Neuronal stem cell (in vitro differentiated cells): Measurements from ENCODE around the gene CBARP.

Experiments
- DNase-seq: peaks from one replicate; pipeline ENCODE4 v3.0.0-alpha.2; 2013; ENCODE audit warnings: low spot score
- H2AFZ ChIP-seq: one replicate; pipeline ENCODE4 v1.6.1; 2013; ENCODE audit warnings: mild to moderate bottlenecking, low read length, inconsistent platforms
- H2AK5ac ChIP-seq: 2 replicates; pipeline ENCODE4 v1.6.1; 2013; ENCODE audit warnings: low read depth, mild to moderate bottlenecking, inconsistent platforms, low read length, moderate library complexity, mixed read lengths
- H2BK120ac ChIP-seq: 2 replicates; pipeline ENCODE4 v1.6.1; 2013; ENCODE audit warnings: low read depth, mild to moderate bottlenecking, inconsistent platforms, low read length, moderate library complexity, mixed read lengths
- H2BK12ac ChIP-seq: one replicate; pipeline ENCODE4 v1.6.1; 2013; ENCODE audit warnings: low read length, inconsistent platforms
- H2BK15ac ChIP-seq: 2 replicates; pipeline ENCODE4 v1.6.1; 2013; ENCODE audit warnings: mild to moderate bottlenecking, low read length, inconsistent platforms, mixed read lengths
- H2BK5ac ChIP-seq: one replicate; pipeline ENCODE4 v1.6.1; 2013; ENCODE audit warnings: inconsistent platforms, mild to moderate bottlenecking, low read length, moderate library complexity
- H3K14ac ChIP-seq: one replicate; pipeline ENCODE4 v1.6.1; 2013; ENCODE audit warnings: low read length, inconsistent platforms
- H3K18ac ChIP-seq: 2 replicates; pipeline ENCODE4 v1.6.1; 2013; ENCODE audit warnings: low read length, inconsistent platforms
- H3K23ac ChIP-seq: 2 replicates; pipeline ENCODE4 v1.6.1; 2013; ENCODE audit warnings: low read depth, mild to moderate bottlenecking, mixed read lengths, low read length, inconsistent platforms; ENCODE audit not compliant: poor library complexity
- H3K27ac ChIP-seq: replicated peaks from 3 replicates; pipeline ENCODE4 v1.5.1; 2013; ENCODE audit warnings: low read length, inconsistent platforms
- H3K27me3 ChIP-seq, 3 experiments: 2 replicates each; pipeline ENCODE4 v1.6.1; 2013; ENCODE audit warnings: low read length in 3 of 3, mild to moderate bottlenecking in 2 of 3, inconsistent platforms in 1 of 3, low read depth in 1 of 3, mixed read lengths in 1 of 3, moderate library complexity in 1 of 3; ENCODE audit not compliant: control insufficient read depth in 3 of 3, insufficient read depth in 3 of 3
- H3K36me3 ChIP-seq, 2 donors: replicated peaks in 1 of 2; 2 replicates each; pipeline ENCODE4 v1.6.1; 2013; ENCODE audit warnings: low read length in 2 of 2; ENCODE audit not compliant: control insufficient read depth in 2 of 2, insufficient read depth in 2 of 2
- H3K4ac ChIP-seq: 2 replicates; pipeline ENCODE4 v1.6.1; 2013; ENCODE audit warnings: inconsistent platforms, mild to moderate bottlenecking, low read length, moderate library complexity
- H3K4me1 ChIP-seq, 2 donors: 1 replicate in 1 of 2; 2 replicates in 1 of 2; pipeline ENCODE4 v1.6.1; 2013; ENCODE audit warnings: low read length in 2 of 2, low read depth in 1 of 2; ENCODE audit not compliant: control insufficient read depth in 2 of 2, insufficient read depth in 1 of 2
- H3K4me2 ChIP-seq: one replicate; pipeline ENCODE4 v1.6.1; 2013; ENCODE audit warnings: mild to moderate bottlenecking, low read length, inconsistent platforms; ENCODE audit not compliant: insufficient read depth, poor library complexity, severe bottlenecking
- H3K4me3 ChIP-seq, 2 donors: 2 replicates each; pipeline ENCODE4 v1.5.1; 2013; ENCODE audit warnings: low read length in 2 of 2, mild to moderate bottlenecking in 2 of 2, inconsistent platforms in 1 of 2, moderate library complexity in 1 of 2
- H3K79me1 ChIP-seq: one replicate; pipeline ENCODE4 v1.6.1; 2013; ENCODE audit warnings: low read depth, mild to moderate bottlenecking, inconsistent platforms, low read length, moderate library complexity
- H3K9ac ChIP-seq: one replicate; pipeline ENCODE4 v1.6.1; 2013; ENCODE audit warnings: mild to moderate bottlenecking, low read depth, low read length, inconsistent platforms; ENCODE audit not compliant: poor library complexity
- H3K9me3 ChIP-seq, 2 donors: replicated peaks in 1 of 2; 2 replicates each; pipeline versions ENCODE3 to v1.6.1; 2013; ENCODE audit warnings: low read length in 2 of 2, mild to moderate bottlenecking in 2 of 2, inconsistent platforms in 1 of 2, low read depth in 1 of 2, mixed read lengths in 1 of 2, moderate library complexity in 1 of 2; ENCODE audit not compliant: control insufficient read depth in 2 of 2, insufficient read depth in 1 of 2
- H4K8ac ChIP-seq: one replicate; pipeline ENCODE4 v1.6.1; 2013; ENCODE audit warnings: low read depth, mild to moderate bottlenecking, inconsistent platforms, low read length, moderate library complexity
- H4K91ac ChIP-seq: one replicate; pipeline ENCODE4 v1.6.1; 2013; ENCODE audit warnings: low read length, low read depth, mild to moderate bottlenecking, inconsistent platforms; ENCODE audit not compliant: poor library complexity
- WGBS, 2 donors: extraction: QIAGEN DNeasy Blood & Tissue Kit; methylation state at CpG; one replicate each; pipeline ENCODE4 v1.1.7; 2013; ENCODE audit warnings: missing lambda C conversion rate in 2 of 2, mixed read lengths in 1 of 2; ENCODE audit not compliant: insufficient read length in 2 of 2, insufficient replicate concordance in 1 of 2; ENCODE audit errors: extremely low coverage in 2 of 2; 5-methylcytosine and 5-hydroxymethylcytosine counted together

Gene CBARP

GRCh38 chr19:1233115-1233667 is 4.6 kb downstream of the CBARP start:
- H3K4ac ChIP-seq = no peak overlapping the region

GRCh38 chr19:1232652-1233072 is 5.1 kb downstream of the CBARP start:
- no CpG with 5 or more reads among the region's 15 CpGs for WGBS, 2 donors
- peaks cover 35% of the 10 kb centered on the region for H3K79me1 ChIP-seq
- no peak overlapping the region for H2AK5ac ChIP-seq
- H3K27me3 ChIP-seq = no peaks in the 10 kb centered on the region
- no peak overlapping the region for H3K4me2 ChIP-seq
- no peak overlapping the region for H2BK12ac ChIP-seq
- DNase-seq = no peak
- H3K23ac ChIP-seq = no peak overlapping the region
- no peaks in the 10 kb centered on the region for H3K9me3 ChIP-seq
- H3K4me3 ChIP-seq = no peak overlapping the region
- peaks cover 46 to 61% of the 10 kb centered on the region in 2 donors for H3K36me3 ChIP-seq
- H3K4me1 ChIP-seq = peaks cover 8% of the 10 kb centered on the region in 2 donors
- H2BK120ac ChIP-seq = no peak overlapping the region
- no peak overlapping the region for H3K4ac ChIP-seq
- H4K8ac ChIP-seq = no peak overlapping the region
- no peak overlapping the region for H3K18ac ChIP-seq
- no peak overlapping the region for H3K27ac ChIP-seq
- no peak overlapping the region for H3K14ac ChIP-seq
- no peak overlapping the region for H2BK5ac ChIP-seq
- no peak overlapping the region for H2AFZ ChIP-seq
- H3K9ac ChIP-seq = no peak overlapping the region
- no peak overlapping the region for H2BK15ac ChIP-seq
- H4K91ac ChIP-seq = no peak overlapping the region

More at GRCh38 chr19:1233115-1233667, 4.6 kb downstream of the CBARP start:
- Histone ChIP-seq H3K18ac (no peak overlapping the region), H3K23ac (no peak overlapping the region), H3K9me3 (no peaks in the 10 kb centered on the region), H2BK120ac (no peak overlapping the region), H3K27ac (no peak overlapping the region), H4K8ac (no peak overlapping the region), H2BK5ac (no peak overlapping the region), H2BK12ac (no peak overlapping the region), H3K4me1 (peaks cover 8 to 10% of the 10 kb centered on the region in 2 donors), H3K79me1 (peaks cover 35% of the 10 kb centered on the region), H4K91ac (no peak overlapping the region), H3K4me3 (no peak overlapping the region), H3K14ac (no peak overlapping the region), H3K4me2 (no peak overlapping the region), H2BK15ac (no peak overlapping the region), H2AFZ (no peak overlapping the region), H3K9ac (no peak overlapping the region), H3K27me3 (no peaks in the 10 kb centered on the region), H3K36me3 (peaks cover 44 to 56% of the 10 kb centered on the region in 2 donors), H2AK5ac (no peak overlapping the region)
- DNase-seq = no peak
- WGBS, 2 donors = no CpG with 5 or more reads among the region's 24 CpGs

GRCh38 chr19:1231729-1232637 is 5.8 kb downstream of the CBARP start:
- H3K4me3 ChIP-seq = no peak overlapping the region
- no peak overlapping the region for H3K23ac ChIP-seq
- H3K4me1 ChIP-seq = peaks cover 8% of the 10 kb centered on the region in 2 donors
- H2BK5ac ChIP-seq = peak overlapping the region; percentile 48
- H2AFZ ChIP-seq = no peak overlapping the region
- WGBS, 2 donors = no CpG with 5 or more reads among the region's 15 CpGs
- H3K36me3 ChIP-seq = peaks cover 46 to 68% of the 10 kb centered on the region in 2 donors
- no peak for DNase-seq
- peak overlapping the region; percentile 70 for H2AK5ac ChIP-seq
- H2BK120ac ChIP-seq = no peak overlapping the region
- H3K27ac ChIP-seq = no peak overlapping the region
- no peak overlapping the region for H3K4ac ChIP-seq
- no peak overlapping the region for H2BK12ac ChIP-seq
- peak overlapping the region; percentile 44 for H3K9ac ChIP-seq
- no peaks in the 10 kb centered on the region for H3K9me3 ChIP-seq
- peak overlapping the region; percentile 48 for H3K18ac ChIP-seq
- H4K8ac ChIP-seq = peak overlapping the region; percentile 92
- no peak overlapping the region for H3K4me2 ChIP-seq
- no peak overlapping the region for H4K91ac ChIP-seq
- no peaks in the 10 kb centered on the region for H3K27me3 ChIP-seq
- H3K14ac ChIP-seq = peak overlapping the region; percentile 47
- H2BK15ac ChIP-seq = no peak overlapping the region
- peaks cover 32% of the 10 kb centered on the region for H3K79me1 ChIP-seq

- peak overlapping the region; percentile 70 for H3K9ac ChIP-seq
- H2BK5ac ChIP-seq = peak overlapping the region; percentile 35
- DNase-seq = no peak
- H3K4ac ChIP-seq = no peak overlapping the region
- H3K4me2 ChIP-seq = no peak overlapping the region
- no CpG with 5 or more reads among the region's 38 CpGs for WGBS, 2 donors
- H3K27ac ChIP-seq = no peak overlapping the region
- peaks cover 47 to 77% of the 10 kb centered on the region in 2 donors for H3K36me3 ChIP-seq
- H3K27me3 ChIP-seq = no peaks in the 10 kb centered on the region
- H3K79me1 ChIP-seq = peaks cover 27% of the 10 kb centered on the region
- no peak overlapping the region for H3K18ac ChIP-seq
- no peak overlapping the region for H2BK12ac ChIP-seq
- no peak overlapping the region for H2AFZ ChIP-seq
- H2BK120ac ChIP-seq = no peak overlapping the region
- no peak overlapping the region for H2BK15ac ChIP-seq
- H2AK5ac ChIP-seq = no peak overlapping the region
- no peak overlapping the region for H4K91ac ChIP-seq
- H3K14ac ChIP-seq = no peak overlapping the region
- no peaks in the 10 kb centered on the region for H3K9me3 ChIP-seq
- H4K8ac ChIP-seq = no peak overlapping the region
- no peak overlapping the region for H3K4me3 ChIP-seq
- peak overlapping the region; percentile 10 for H3K23ac ChIP-seq
- peaks cover 2 to 3% of the 10 kb centered on the region in 2 donors for H3K4me1 ChIP-seq
These were observed 6.9 kb downstream of the CBARP start for GRCh38 chr19:1230783-1231489.
